A204.1 (cell line): ENCODE data around the gene CAMK1D.

Experiments used
- FAIRE-seq: peaks from 2 replicates; lab custom pipeline; 2012; peaks lifted over from hg19 to GRCh38; lab: Jason Lieb, UNC

The CAMK1D gene

GRCh38 chr10:12631216-12631615 lies 281.9 kb downstream of the CAMK1D start:
- no peak for FAIRE-seq

DNA sequence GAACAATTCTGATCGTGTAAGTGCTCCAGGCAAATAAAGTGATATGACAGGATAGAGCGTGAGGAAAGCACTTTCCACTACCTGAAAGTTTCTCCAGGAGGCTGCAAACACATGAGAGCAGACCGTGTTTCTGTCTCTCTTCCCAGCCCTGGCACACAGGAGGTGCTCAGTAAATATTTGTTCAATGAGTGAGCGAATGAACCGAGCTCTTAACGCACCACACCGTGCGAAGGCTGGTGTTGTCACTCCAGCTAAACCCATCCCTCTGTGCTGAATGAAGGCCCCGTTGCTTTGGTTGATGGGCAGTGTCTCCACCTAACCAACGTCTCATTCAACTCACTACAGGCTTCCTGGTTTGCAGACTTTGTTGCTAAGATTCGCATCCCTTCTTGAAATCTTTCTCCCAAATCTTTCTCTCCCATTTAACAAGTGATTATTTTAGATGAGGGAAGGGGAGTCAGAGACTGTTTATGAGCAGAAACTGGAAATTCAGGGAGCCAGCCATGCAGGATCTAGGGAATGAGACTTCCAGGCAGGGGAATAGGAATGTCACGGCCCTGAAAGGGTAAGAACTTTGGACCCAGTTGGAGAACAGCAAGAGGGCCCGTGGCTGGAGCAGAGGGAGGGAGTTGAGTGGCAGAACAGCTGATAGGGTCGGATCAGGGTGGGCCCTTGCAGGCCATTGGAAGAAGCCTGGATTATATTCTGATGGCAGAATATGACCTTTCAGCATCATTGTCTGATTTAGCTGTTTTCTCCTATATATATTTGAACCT lies 282.6 kb downstream of the CAMK1D start:
- FAIRE-seq, result no peak

DNA sequence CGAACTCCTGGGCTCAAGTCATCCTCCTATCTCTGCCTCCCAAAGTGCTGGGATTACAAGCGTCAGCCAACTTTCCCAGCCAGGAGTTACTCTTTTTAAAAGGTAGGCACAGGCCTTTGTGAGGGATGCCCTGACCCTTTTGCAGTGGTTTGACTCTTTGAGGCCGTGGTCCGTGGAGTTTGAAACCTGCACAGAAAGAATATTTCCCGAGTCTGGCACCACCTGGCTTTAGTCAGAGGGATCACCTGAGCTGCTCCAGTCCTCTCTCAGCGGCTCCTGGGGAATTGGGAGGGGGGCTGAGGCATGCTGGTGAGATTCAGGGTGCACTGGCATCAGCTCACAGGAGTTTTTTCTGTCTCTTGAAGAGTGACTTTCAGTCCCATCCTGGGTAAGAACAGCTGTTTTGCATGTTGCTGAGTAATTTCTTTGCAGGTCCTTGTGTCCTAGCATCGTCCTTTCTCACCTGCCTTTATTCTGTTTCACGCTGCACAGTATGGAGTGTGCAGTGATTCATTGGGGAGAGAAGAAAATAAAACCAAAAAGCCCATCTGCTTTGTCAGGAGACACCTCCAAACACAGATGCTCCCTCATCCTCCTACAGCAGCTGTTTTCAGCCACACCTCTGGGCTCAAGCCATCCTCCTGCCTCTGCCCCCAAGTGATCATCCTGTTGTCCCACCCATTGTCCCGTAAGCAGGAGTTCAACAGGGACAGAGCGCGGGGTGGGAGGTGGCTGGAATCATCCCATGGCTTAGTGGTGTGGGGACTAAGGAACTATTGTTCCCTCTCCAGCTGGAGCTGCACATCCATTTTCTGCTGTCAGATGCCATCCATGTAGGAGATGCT lies 284.7 kb downstream of the CAMK1D start:
- no peak for FAIRE-seq

DNA sequence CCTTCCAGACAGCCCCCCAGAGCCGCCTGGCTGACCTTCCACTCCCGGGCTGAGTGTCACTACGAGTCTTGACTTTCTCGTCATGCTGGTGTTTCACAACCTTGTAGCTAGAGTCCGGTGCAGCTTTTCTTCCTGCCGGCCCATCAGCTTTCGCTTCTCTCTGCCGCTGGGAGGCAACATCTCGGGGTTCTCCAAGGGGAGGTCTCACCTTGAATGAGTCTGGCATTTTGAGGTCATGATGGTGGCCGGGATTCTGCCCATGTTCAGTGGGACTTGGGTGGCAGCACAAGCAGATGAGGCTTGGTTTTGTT lies 285.2 kb downstream of the CAMK1D start:
- no peak for FAIRE-seq

- no peak for FAIRE-seq
Measured at GRCh38 chr10:12635127-12635541, 285.8 kb downstream of the CAMK1D start.

GRCh38 chr10:12636571-12636970 lies 287.2 kb downstream of the CAMK1D start:
- FAIRE-seq, result no peak

GRCh38 chr10:12637649-12638048 lies 288.3 kb downstream of the CAMK1D start:
- no peak for FAIRE-seq

- FAIRE-seq, result no peak
Measured at GRCh38 chr10:12638103-12638502, 288.8 kb downstream of the CAMK1D start.

DNA sequence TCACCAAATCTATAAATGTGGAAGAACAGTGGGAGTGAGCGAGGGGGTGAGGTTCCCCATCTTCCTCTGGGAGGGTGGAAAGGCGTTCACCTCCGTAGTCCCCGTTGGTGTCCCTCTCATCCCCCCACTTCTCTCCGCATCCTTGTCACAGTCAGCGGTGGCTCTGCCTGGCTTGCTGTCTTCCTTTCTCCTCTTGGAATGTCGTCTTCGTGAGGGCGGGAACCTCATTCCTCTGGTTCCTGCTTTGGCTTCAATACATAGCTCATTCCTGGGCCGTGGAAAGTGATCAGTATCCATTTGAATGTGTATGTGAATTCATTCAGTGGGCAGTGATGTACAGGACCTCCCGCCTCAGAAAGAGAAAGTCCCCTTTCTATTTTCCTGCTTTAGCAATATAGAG lies 289.4 kb downstream of the CAMK1D start:
- FAIRE-seq, result no peak

GRCh38 chr10:12639996-12640944 lies 290.9 kb downstream of the CAMK1D start:
- no peak for FAIRE-seq

- FAIRE-seq, result no peak
Measured at GRCh38 chr10:12642036-12642435, 292.7 kb downstream of the CAMK1D start.

DNA sequence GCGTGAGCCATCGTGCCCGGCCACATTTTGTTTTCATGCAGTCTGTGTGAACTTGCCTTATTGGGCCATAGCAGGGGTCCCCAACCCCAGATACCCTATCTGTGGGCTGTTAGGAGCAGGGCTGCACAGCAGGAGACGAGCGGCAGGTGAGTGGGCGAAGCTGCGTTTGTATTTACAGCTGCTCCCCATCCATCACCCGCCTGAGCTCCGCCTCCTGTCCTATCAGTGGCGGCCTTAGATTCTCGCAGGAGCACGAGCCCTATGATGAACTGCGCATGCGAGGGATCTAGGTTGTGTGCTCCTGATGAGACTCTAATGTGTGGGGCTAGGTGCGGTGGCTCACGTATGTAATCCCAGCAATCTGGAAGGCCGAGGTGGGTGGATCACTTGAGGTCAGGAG lies 293.9 kb downstream of the CAMK1D start:
- FAIRE-seq, result no peak

DNA sequence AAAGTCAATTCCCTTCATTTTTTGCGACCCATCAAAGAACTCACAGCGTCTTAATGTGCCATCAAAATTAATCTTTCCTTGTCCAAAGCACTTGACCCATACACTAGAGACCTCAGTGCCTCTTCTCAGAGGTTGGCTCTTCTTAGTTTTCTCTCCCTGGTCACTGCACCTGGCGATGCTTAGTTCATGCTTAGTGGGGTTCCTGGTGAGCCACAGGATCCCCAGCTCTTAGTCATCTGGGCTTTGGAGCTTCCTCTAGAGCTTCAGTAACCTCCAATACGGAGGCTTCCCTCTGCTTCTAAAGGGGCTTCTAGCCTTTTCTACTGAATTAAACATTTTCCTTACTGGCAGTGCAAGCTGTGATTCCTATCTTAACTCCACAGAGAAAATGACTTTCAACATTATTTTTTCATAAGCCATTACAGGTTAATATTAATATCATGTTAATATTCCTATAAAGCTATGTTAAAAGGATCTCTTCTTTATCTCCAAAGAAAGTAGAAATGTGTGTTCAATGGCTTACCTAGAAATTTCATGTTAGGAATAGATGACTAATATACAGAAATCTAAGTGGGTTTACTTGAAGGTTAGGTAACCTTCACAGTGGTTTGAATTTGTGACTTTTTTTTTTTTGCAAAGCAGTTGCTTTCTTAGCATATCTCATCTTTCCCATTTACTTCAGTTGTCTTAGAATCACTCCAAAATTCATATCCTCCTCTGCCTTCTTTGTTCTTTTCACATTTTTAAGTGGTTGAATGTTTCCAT lies 295.2 kb downstream of the CAMK1D start:
- no peak for FAIRE-seq

DNA sequence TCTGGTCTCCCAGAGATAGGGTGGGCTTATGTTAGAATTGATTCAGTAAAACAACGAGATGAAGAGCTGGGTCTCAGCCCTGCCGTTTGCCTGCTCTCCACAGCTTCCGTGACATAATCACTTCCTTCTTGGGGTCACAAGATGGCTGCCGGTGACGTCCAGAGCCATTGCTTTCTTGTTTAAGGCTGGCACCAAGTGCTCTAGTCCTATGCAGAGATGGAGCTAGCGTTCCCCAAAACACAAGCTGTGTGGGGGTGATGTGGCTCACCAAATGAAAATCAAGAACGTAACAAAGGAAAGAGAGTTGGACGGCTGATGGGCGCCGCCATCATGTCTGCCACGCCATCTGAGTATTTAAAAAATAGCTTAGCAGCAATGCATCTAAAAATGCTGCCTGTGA lies 296.1 kb downstream of the CAMK1D start:
- no peak for FAIRE-seq

DNA sequence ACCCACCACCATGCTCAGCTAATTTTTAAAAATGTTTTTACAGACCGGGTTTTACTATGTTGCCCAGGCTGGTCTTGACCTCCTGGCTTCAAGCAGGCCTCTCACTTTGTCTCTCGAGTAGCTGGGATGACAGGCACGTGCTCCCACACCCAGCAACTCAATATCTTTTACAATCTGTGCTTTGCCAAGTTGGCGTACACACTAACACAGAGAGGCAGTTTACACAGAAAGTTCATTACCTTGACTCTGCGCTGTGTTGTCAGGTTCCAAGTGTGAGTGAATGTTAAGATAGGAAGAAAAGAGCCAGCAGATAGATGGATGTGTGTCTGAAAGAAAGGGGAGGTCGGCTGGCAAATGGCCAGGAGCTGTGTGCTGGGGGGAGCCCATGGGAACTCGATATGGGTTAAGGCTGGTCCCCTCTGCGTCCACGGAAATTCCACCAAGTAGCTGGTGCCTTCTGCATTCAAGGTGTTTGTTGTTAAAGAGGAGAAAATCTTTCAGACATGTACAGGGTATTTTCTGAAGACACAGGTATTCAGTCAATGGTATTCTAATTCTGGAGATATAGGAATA lies 299.8 kb downstream of the CAMK1D start:
- no peak for FAIRE-seq

- FAIRE-seq, result no peak
Measured at GRCh38 chr10:12650122-12650521, 300.8 kb downstream of the CAMK1D start.

GRCh38 chr10:12650538-12651298 lies 301.4 kb downstream of the CAMK1D start:
- FAIRE-seq, result no peak

GRCh38 chr10:12655940-12656339 lies 306.6 kb downstream of the CAMK1D start:
- no peak for FAIRE-seq

DNA sequence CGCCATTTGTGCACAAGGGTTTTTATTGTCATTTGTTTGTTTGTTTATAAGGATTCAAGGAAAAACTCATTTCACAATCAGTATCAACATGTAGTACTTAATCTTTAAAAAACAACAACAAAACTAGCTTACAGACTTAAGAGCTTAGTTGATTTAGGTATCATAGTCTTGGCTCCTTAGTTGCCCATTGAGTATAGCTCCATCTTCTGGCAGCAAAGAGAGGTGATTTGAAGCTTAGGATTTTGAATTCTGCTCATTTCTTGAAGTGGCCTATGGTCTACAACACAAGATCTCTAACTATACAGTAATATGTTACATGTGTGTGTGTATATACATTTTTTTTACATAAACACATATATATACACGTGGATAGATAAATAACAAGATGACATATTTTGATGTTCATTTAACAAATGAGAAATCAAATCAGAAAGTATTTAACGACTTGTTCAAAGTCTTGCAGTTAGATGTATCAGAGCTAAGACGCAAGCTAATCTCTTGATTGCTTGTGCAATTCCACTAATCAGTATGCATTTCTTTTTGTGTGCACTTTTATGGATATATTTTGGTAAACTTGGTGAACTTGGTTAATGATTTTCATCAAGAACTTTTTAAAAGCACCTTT lies 307.3 kb downstream of the CAMK1D start:
- peak; percentile 89 for FAIRE-seq

- no peak for FAIRE-seq
Measured at GRCh38 chr10:12657489-12657888, 308.1 kb downstream of the CAMK1D start.
